Renal pelvis (tissue), 4 donors: ENCODE data around the gene DENND2C. TPM values are rescaled to one million over a fixed set of nuclear protein-coding genes. Genes with fewer than 3 reads are reported as not detected.

ENCODE experiments used
- DNase-seq: peaks from one replicate; pipeline ENCODE4 v3.0.0-alpha.2; 2013
- polyA plus RNA-seq, 3 donors: library from polyadenylated mRNA; unstranded; fragments of 120-200 nt; gene quantifications; one replicate each; pipeline ENCODE4 v1.2.1, GENCODE V29; 2013; ENCODE audit not compliant: insufficient read length in 3 of 3

Gene DENND2C
- polyA plus RNA-seq, 3 donors = 3.3 to 4.9 (median 4.0) TPM

GRCh38 chr1:114688526-114688925 lies 18.7 kb upstream of the DENND2C start:
- DNase-seq = no peak

DNA sequence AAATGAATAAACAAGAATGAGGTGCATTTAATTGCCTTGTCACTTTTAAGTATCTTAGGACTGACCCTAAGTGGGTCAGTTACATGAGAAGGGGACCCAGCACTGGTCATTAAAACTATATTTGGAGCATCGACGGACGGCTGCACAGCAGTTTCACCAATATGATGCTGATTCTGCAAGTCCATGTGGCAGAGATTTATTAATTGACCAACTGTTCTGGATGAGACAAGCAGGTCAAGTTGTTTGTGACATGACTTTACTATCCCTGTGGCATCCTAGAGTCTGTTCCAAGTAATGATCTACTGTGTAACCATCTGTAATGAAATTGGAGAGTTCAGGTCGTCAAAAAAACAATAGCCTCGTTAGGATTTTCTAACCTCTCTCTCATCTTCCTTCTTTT lies 16.0 kb upstream of the DENND2C start:
- DNase-seq = no peak

DNA sequence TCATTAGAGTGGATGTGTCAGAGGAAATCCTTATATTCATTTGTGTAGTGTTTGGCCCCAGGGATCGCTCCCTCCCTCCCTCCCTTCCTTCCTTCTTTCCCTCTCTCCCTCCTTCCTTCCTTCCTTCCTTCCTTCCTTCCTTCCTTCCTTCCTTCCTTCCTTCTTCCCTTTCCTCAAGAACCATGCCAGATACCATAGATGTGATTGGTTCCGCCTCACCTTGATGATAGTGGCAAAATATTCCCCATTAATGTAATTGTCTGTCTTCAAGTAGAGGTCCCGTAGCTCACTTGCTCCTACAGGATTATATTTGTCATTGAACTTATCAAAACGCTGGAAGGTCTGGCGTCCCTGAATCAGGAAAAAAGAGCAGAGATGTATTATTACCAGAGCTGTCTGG lies 7.8 kb upstream of the DENND2C start:
- no peak for DNase-seq

- DNase-seq = no peak
These were observed 6.3 kb upstream of the DENND2C start for GRCh38 chr1:114676115-114676514.

GRCh38 chr1:114671939-114672275 lies 2.1 kb upstream of the DENND2C start:
- DNase-seq = no peak

DNA sequence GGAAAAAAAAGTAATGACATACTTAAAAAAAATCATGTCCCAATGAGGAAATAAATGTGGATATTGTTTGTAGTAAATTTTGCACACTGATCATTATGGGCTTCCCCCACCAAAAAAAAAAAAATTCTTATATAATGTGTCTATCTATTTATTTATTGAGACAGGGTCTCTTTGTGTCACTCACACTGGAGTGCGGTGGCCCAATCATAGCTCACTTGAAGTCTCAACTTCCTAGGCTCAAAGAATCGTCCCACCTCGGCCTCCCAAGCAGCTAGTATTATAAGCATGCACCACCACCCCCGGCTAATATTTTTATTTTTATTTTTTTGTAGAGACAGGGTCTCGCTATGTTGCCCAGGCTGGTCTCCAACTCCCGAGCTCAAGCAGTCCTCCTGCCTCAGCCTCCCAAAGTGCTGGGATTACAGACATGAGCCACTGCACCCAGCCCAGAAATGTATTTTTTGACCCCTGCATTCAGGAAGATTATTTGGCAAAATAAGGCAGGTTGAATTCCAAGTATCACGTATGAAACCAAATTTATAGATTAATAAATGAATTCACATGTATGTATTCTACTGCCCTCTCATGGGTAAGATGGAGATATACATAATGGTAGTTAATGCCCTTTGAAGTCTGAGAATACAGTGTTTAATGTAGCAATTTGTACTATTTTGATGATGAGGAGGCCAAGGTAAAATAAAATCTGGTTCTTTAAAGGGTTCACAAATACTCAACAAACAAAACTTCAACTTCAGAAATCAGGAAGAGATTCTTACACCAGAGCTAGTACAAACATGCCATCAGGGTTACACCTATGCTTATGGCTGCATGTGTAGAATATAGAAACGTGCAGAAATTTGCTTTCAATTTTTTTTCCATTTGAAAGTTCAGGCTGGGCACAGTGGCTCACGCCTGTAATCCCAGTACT lies 1.4 kb upstream of the DENND2C start:
- DNase-seq = no peak

GRCh38 chr1:114670083-114671010 lies 498 bp upstream of the DENND2C start:
- peak; percentile 90 for DNase-seq

DNA sequence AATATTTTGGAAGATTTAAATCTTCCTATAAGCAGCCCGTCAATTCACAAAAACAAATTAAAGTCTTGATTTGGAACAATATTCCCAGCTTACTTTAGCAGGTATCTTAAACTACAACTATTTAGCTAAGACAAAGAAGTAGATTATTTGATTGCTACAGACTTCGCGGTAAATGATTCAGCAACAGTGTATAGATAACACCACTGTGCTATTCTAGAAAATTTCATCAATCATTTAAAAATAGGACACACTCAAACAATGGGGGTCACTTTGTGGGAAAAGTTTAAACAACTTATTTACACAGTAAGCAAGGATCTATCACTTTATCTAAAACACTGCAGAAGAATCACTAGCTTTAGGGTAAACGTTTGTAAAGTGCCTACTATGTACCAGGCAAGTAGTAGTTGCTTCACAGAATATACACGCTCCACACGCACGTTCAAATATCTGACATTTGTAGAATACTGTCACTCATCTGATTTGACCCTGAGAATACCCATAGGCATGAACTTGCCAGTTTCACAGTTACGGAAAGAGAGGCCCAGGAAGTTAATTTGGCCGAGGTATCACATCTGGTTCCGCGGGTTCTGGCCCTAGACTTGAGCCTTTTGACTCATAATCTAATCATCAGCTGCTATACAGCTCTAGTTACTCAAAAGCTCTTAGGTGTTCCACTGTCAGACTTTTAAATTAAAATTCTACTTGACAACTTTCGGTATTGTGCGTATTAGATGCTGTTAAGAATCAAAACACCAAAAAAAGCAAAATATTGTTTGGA lies 876 bp downstream of the DENND2C start:
- no peak for DNase-seq

DNA sequence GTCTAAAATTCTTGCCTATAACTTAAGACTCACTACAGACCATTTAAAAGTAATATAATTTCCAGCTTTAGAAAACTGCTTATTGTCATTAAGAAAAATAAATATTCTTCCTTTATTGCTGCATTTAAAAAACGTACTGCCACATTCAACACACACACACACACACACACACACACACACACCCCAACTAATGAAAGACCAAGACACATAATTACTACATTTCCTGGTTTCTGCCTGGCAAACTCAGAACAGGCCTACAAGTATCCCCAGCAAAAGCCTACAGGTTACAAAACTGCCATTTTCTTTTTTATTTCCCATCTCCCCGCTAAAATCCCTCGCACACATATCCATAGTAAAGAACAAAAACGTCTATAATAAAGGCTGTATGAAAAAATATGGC lies 1.5 kb downstream of the DENND2C start:
- DNase-seq = no peak

DNA sequence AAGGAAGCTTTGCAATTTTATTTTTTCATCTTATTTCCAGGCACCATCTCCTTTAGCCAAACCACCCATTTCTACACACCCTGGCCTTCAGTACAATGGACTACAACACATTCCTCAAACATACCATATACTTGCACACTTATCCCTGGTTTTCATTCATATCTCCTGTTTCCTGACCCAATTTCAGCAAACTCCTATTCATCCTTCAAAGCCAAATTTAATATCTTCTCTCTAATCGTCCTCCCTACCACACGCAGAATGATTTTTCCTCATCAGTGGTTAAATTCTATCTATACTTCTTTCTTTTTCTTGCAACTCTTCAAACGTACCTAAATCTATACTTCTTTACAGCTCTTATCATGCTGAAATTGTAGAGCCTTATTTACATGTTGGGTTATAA lies 2.9 kb downstream of the DENND2C start:
- DNase-seq = no peak

DNA sequence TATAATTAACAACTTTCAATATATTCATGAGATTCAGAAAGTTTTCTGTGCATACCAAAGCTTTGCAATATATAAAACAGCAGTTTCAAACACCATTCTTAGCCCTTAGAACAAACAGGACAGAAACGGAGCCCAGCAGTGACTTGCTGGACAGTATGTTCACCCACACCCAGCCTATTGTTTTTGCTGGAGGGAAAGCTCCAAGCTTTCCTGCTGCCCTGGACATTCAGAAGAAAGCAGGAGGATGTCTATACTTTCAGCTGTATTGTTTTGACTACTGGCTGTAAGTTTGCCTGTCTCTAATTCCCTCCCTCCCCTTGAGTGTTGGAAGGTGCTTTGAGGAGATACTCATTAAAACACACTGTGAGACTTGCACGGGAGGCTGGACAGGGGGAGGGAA lies 9.6 kb downstream of the DENND2C start:
- DNase-seq = no peak

DNA sequence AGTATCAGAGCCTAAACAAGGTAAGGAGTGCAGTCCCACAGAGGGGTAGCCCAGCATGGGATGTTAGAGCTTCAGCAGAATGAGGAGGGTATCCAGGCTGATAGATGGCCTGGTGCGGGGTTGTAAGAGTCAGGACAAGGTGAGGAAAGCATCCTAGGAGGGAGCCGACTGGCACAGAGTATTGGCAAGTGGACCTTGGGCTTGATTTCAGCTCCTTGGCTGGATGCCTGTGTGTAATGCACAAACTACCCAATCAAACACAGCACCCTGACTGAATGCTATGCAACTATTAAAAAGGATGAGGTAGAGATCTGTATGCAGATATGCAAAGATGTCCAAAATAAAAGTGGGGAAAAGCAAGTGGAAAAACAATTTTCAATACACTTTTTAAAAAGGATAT lies 18.0 kb downstream of the DENND2C start:
- DNase-seq = no peak

- DNase-seq = no peak
These were observed 21.3 kb downstream of the DENND2C start for GRCh38 chr1:114648503-114648902.

GRCh38 chr1:114641377-114641776 lies 28.5 kb downstream of the DENND2C start:
- DNase-seq = no peak

DNA sequence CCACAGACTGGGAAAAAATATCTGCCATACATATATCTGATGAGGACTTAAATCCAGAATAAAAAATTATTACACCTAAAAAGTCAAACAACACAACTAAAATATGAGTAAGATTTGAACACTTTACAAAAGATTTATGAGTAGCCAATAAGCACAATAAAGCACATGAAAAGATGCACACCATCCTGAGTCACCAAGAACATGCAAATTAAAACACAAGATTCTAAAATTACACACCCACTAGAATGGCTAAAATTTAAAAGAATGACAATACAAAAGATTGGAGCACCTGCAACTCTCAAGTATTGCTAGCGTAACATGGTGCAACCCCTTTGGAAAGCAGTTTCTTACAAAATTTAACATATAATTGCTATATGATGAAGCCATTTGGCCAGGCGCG lies 30.9 kb downstream of the DENND2C start:
- no peak for DNase-seq

DNA sequence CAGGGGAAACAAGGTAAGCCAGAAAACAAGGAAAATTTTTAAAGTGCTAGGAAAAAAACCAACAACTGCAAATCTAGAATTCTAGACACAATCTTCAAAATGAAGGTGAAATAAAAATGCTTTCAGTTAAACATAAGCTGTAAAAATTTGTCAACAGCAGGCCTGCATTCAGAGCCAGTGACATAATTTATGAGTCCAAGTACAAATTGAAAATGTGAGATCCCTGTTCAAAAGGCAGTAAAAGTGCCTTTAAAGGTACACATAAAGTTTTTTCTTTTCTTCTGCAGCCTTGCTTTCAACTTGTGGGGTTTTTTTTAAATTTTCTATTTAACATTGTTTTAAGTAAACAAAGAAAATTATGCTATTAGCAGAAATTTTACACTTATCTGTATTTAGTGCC lies 37.4 kb downstream of the DENND2C start:
- DNase-seq = no peak

- no peak for DNase-seq
These were observed 42.7 kb downstream of the DENND2C start for GRCh38 chr1:114627107-114627506.

- no peak for DNase-seq
These were observed 46.5 kb downstream of the DENND2C start for GRCh38 chr1:114623364-114623763.

- DNase-seq = no peak
These were observed 49.4 kb downstream of the DENND2C start for GRCh38 chr1:114620419-114620818.

- DNase-seq = no peak
These were observed 51.2 kb downstream of the DENND2C start for GRCh38 chr1:114618606-114619005.

DNA sequence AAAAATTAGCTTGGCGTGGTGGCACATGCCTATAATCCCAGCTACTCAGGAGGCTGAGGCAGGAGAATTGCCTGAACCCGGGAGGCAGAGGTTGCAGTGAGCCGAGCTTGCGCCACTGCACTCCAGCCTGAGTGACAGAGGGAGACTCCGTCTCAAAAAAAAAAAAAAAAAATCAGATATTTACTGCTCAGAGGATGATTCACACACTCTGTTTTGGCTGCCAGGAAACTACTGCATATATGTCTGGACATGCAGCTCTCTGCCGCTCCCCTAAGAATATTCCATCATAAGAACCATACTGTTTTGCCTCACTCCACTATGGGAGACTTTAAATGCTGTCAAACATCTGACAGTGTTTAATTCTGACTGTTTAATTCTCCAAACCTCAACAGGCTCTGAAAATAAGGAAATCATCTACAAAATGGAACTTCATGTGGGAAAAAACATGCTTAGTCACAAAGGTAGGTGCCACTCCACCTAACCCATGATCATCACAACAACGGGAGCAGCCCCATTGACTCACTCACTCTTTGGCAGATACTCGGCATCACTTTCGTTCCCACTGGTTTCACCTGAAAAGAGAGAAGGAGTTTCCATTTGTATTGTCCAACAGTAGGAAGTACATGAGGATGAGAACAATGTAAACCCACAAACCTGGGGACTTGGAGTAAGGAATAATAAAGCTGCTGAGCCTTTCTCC lies 59.2 kb downstream of the DENND2C start:
- DNase-seq = no peak

GRCh38 chr1:114609826-114610225 lies 60.0 kb downstream of the DENND2C start:
- DNase-seq = no peak
